Right lung (tissue), 5 donors: ENCODE measurements around the gene PCARE. TPM values are rescaled to one million over a fixed set of nuclear protein-coding genes. Genes with fewer than 3 reads are reported as not detected.

Experiments
- DNase-seq, 2 donors: peaks; one replicate each; pipeline ENCODE4 v3.0.0-alpha.2; 2013
- polyA plus RNA-seq, 5 donors: library from polyadenylated mRNA; unstranded; fragments of 120-200 nt; gene quantifications; one replicate each; pipeline versions ENCODE4 v1.2.1 to v1.2.3, GENCODE V29; 2013; ENCODE audit warnings: inconsistent platforms in 1 of 5, low replicate concordance in 1 of 5; ENCODE audit not compliant: insufficient read length in 5 of 5, insufficient read depth in 1 of 5

PCARE gene
- polyA plus RNA-seq, 5 donors, result 0.04 to 0.06 (median 0.05) TPM; not detected in 2

DNA sequence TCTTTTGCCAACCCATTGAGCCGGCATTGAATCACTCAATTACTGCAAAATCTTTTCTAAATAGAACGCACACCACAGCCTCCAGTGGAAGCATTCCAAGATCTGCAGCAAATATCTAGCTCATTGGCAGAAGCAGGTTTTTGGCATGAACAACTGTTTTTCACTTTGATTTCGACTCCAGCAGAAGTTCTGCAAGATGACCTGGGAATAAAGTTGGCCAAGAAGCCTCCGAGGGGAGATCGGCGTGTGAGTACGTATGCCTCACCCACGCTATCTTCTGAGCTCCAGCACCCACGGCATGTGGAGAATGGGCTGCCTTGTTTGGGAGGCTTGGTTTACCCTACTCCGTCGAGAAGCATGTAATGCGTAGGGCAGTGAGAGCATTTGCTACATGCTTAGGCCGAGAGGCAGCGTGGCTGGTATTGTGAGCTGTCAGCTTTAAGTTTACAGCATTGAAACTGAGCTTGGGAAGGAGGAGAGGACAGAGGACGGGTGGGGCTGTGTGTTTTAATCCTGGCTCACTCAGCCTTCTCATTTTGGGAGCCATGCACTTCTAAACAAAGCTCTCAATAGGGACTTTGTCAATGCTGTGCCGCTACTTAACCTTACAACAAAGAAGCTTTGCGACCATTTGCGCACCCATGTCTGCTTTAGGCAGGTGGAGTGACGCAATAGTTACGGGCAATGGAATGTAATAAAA lies 10.5 kb downstream of the PCARE start:
- DNase-seq, result peak; percentile 46 to 52

DNA sequence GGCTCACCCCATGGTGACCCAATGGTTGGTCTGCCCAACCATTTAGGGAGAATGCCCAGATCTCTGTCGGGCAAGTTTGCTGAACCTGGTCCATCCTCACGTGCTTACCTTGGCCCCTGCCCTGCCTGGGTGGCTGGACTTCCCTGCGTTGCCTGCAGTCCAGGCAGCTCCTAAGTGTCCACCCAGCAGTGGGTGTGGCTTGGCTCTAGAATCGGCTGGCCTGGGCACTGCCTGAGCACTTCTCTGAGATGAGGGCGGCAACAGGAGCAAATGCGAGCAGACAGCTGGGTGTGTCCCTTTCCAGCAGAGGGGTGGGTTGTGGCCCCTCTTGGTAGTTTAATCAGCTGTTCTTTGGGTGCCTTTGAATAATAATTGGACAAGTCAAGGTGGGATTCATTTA lies 11.3 kb downstream of the PCARE start:
- DNase-seq, result no peak

DNA sequence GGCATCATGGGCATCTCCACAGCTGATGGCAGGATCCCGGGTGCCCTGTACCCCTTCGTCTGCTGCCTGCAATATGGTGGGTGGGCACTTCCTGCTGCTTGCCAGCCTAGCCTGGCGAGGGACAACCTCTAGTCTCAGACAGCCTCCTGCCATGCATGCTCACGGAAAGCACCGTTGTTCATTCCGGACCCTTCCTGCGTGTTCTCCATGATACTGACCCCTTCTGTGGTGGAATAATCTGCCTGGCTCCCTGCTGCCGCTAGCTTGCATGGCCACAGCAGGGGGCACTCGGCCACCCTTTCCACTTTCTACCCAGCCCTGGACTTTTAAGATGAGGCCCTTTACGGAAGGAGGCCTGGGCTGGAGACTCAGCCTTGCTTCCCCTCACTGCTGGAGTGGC lies 12.0 kb downstream of the PCARE start:
- no peak for DNase-seq

DNA sequence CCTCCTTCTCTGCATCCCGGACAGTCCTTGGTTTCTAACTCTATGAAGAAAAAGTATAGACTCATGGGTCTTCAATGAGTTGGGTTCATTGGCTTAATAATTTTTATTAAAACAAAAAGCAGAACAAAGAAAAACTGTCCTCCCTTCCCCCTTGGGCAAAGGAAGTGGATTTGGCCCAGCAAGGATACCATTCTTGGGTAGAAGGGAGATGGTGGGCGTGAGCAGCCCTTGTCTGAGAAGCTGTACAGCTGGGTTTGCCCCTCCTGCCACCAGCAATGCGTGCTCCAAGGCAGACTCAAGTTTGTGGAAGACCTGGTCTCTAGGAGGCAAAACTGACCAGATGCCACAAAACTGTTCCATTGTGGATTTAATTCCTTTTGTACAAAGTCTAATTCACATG lies 12.7 kb downstream of the PCARE start:
- DNase-seq, result no peak

DNA sequence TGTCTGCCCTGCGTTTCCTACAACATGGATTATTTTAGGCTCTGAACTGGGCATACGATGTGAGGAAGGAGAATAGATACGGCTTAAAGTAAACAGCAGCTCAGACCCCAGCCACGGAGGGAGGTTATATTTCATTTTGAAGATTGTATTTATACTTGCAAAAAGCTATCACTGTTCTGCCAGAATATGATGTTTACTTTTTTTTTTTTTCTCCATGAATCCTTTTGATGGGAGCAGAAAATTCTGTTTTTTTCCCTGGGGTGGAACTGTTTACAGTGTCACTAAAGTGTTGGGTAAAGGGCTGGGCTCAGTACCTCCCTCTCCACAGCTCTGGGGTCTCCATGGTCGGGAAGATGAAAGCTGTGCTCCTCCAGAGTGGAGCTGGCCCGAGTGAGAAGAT lies 13.1 kb downstream of the PCARE start:
- DNase-seq, result no peak

DNA sequence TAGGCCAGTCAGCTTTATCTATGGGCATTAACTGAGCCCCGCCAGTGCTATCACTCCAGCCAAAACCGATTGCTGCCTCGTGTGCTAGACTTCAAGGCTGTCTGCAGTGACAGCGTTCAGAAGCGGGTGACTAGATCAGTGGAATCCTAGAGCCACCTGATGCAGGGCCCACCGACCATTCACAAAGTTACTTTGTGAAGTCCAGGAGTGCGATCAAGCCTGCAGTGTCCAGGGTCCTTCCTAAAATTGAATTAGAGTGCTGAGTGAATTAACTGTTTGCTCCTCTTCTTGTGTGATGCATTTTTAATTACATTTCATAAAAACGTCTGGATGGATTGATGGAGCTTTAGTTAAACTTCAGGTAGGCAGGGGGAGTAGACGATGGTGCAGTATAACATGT lies 13.9 kb downstream of the PCARE start:
- no peak for DNase-seq

DNA sequence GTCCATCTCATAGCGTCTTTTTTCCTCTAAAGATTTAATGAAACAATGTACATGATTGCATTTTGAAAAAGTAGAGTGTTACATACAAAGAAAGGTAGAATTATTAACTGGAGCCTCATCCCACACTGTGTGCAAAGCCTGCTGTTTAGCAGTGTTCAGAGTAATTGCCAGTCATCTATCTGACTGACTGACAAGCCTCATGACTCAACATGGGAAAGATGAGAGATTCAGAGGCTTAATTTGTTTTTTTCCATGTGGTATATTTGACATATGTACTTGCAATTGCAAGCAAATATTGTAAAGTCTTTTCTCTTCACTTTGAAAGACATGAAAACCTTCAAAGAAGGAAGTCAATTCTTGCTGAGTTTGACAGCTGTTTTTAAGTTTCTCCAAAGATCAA lies 14.7 kb downstream of the PCARE start:
- no peak for DNase-seq

DNA sequence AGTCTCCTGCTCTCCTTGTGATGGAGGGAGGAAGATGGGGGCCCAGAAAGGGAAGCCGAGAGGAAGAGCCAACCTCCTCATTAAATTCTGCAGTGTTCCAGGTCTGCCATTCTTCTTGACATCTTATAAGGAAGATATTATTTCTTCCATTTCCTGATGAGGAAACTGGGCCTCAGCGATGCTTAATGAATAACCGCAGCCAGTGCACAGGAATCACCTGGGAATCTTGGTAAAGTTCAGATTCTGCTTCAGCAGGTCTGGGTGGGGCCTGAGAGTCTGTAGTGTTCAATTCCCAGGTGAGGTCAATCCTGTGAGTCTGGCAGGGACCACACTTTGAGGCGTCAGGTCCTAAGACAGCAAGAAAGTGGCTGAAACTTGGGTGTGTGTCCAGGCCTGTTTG lies 17.3 kb downstream of the PCARE start:
- no peak for DNase-seq

DNA sequence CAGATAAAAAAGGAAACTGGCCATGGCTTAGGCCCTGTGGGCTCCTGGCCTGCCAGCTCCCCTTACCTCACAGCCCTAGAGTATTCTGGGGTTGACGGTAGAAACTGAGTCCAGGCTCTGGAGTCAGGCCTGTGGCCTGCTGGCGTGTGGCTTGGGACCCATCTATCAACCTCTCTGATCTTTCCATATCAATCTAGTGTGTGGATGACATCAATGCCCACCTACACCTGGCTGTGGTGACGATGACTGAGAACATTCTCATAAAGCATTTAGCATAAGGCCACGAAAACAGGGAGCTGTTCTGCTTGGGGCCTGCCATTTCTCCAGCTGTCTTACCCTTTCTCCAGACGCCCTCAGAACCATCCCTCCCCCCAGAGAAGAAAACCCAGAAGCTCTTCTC lies 17.9 kb downstream of the PCARE start:
- DNase-seq, result no peak

DNA sequence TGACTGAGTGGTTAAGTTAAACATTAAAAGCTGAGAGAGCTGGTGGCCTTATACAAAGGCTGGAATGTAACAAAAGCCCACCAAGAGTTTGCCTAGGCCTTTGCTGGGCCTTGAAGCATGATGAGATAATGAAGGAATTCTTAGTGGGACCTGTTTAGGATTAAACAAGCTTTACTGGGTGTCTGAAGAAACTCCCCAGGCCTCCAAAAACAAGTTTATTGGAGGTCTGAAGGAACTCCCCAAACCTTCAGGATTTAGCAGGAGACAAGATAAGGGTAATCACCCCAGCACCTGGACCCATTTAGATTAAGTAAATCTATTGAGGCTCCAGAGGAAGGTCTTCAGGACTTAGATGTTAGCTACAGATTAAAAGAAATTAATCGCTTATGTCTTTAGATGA lies 18.7 kb downstream of the PCARE start:
- no peak for DNase-seq

DNA sequence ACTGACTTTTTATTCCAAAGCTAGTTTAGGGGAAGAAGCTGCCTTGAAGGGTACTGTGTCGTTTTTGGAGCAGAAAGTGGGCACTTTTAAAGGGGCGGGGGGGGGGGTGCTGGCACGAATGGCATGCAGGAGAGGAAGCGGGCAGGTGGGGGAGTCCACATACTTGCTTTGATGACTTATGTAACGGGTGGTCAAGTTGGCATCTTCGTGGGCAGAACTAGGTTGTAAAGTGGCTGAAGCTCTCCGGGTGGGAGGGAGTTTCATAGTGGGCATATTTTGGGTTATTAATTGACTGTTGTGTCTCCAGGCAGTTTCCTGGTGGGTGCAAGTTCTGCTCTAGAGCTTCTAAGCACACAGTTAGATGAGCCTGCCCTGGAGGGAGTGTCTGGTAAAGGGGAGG lies 19.9 kb downstream of the PCARE start:
- no peak for DNase-seq

DNA sequence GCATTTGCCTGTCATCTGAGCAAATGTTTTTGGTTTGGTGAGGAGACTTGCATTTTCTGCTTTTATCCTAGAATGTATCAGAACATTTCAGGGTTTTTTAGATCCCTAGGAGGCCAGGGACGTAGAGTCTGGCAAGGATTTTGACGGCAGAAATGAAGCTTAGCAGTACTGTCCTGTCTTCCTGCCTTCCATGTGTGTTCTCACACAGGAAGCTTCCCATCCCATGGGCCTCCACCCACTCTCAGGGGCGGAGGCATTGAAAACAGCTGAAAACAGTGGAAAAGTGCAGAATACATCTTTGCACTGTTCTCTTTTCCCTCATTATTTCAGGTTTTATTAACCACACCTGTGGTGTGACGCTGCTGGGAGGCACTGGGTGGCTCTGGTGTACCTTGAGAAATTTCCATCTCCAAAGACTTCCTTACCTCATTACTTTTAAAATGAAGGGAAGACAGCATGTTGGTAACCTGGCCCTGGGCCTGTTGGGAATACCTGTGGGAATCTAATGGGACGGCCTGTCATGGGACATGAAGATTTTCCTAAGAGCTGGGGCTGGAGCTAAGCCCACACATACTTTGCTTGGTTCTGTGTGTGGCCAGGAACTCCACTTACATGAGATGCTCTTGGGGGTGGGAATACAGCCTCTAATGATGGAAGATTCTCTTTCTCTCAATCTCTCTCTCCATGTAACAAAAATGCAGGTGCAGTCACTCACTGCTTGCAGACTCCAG lies 20.5 kb downstream of the PCARE start:
- no peak for DNase-seq

DNA sequence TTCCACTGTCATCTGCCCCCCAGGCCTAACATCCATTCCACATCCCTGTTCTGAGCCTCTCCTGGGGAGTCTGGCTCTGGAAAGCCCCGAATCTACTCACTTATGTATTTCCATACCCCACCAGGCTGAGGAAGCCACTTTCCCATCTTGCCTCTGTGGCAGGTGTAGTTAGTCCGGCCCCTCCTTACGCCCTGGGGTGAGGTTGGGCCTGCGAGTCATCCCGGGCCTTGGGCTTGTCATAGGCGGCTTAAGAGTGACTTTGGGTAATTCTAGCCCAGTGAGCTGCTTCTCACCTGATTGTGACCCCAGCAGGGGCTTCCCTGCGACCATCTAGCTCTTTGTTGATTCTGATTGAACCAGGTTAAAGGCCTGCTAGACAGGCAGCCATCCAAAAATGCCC lies 21.1 kb downstream of the PCARE start:
- DNase-seq, result no peak

DNA sequence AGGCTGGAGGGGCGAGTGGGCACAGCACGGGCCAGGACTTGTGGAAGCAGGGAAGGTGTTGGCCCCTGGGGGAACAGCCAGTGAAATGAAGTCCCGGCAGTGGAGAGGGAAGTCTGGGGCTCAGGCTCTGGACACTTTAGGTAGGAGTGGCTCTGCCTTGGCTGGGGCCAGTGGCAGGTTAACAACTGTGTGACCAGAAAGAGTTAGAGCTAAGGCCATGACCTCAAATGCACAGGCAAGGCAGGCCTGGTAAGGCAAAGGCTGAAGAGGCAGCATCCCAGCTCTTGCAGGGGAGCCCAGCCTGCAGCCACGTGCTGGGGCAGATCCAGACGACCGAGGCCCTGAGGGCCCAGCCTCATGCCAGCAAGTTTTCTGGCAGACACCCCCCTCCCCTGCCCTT lies 21.5 kb downstream of the PCARE start:
- no peak for DNase-seq

DNA sequence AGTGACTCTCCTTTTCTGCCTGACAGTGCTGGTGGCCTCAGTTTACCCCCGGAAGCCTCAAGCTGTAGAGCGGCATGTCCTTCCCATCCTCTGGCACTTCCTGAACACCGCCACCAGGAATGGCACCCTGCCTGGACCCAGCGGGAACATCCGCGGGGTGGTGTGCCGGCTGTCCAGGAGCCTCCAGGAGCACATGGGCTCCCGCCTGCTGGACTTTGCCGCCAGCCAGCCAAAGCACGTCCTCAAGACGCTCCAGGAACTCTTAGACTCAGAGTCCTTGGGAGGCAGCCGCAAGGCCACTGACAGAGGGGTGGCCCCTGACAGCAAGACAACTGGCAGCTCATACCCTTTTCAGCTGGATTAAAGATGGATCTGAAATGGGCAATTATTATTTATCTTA lies 22.6 kb downstream of the PCARE start:
- DNase-seq, result no peak

DNA sequence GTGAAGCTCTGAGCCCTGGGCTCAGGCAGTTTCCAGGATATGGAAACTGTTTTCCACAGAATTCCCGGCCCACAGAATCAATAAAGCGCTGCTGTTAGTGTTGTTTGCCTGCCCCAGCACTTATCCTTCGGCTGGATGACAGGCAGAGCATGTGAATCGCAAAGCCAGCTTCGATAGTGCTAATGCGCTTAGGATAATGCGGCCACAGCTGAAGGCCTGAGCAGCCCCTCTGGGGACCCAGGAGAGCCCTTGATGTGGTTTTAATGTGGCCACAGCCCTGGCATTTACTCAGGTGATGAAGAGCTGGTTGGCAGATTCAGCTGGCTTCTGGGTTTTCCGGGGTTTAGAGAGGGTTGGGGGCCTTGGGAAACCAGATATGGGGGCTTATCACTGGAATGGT lies 23.7 kb downstream of the PCARE start:
- no peak for DNase-seq

DNA sequence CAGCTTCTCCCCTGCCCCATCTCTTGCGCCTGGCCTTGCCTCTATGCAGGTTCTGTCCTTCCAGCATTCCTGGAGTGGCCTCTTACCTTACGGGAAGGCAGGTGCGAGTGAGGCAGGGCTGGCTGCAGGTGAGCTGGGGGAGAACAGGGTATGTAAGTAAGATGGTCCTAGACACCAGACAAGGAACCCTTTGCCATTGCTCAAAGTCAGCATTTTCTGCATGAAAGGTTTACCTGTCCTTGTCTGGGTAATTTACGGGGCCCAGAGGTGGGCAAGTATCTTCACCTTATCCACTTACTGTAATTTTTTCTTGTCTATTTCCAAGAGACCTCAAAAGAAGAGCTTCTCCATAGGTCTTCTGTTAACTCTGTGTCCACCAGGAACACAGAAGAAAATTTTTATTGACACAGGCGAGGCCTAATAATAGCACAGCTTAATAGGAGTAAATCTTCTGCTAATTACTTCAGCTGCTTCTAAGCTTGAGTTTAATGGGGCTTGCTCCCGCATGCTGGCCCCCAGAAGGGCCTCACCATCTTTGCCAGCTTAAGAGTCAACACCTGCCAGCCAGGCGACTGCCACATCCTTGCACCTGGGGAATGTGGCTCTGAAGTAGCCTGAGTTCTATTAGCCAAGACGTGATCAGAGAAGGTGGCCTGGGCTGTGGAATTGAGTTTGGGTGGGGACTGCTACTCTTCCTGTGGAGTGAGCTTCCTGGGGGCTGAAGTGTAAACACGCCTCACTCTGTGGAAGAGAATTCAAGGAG lies 27.1 kb downstream of the PCARE start:
- DNase-seq, result no peak

DNA sequence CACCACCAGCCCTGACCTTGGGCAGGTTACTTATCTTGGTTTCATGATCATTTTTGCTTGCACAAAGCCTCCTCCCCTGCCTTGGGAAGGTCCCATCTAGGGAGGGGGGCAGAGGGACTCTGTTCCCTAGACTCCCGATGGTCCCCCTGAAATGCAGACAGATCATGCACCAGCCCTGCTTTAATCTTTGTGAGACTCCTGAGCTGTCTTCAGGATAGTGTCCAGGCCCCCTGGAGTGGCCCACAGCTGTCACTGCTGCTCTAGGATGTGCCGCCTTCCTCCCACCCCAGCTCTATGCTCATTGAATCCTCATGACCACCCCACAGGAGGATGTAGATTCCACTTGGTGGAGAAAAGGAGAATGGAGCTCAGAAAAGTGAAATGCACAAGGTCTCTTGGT lies 28.0 kb downstream of the PCARE start:
- DNase-seq, result no peak

DNA sequence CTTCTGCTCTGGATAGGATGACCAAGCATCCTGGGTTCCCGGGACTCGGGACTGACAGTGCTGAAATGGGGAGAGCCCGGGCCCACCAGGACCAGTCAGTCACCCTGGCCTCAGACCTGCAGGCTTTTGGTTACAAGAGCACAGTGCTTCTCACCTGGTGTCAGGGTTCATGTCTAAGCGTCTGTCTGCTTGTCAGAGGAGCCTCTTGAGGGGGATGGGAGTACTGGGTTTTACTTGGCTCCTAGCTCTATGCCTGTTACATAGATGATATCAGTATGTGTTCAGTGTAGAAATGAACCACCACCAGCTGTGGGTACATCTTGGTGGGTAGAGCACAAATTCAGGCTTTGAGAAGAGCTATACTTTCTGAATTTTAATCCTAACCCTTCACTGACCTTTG lies 29.9 kb downstream of the PCARE start:
- no peak for DNase-seq

DNA sequence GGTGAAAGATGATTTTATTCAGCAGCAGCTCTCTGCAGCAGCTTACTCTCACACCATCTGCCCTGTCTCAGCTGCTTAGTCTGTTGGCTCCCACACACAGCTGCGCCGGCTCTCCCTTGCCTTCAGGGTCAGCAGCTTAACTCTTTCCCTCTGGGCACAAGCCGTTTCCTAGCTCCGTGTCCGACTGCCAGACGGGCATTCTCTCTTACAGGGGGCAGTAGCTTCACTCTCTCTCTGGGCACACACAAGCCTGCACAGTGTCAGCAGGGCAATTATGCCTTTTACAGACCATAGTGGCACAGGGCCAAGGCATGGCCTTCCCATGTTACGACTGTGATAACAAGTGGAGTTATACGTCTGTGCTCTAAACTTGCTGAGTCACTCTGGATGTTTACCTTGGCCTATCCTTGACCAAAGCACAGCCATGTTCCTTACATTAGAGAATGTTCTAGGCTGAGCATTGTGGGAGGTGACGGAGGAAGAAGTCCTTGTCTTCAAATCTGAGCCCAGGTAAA lies 31.7 kb downstream of the PCARE start:
- DNase-seq, result peak; percentile 49 to 56

DNA sequence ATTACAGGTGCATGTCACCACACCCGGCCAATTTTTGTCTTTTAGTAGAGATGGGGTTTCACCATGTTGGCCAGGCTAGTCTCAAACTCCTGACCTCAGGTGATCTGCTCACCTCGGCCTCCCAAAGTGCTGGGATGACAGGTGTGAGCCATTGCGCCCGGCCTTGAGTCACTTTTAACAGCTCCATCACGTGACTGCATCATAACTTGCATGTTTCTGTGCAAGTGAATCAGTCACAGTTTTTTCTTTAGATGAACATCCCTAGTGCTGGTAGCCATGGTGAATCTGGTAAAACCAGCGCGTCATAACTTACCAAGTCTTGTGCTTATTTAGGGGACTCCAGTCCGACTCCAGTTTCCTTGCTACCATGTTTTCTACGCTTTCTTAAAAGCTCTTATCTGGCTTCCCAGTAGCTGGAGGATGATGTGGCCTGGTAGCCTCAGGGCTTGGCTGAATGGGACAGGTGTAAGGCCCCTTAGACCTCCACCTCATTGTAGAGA lies 33.1 kb downstream of the PCARE start:
- no peak for DNase-seq

DNA sequence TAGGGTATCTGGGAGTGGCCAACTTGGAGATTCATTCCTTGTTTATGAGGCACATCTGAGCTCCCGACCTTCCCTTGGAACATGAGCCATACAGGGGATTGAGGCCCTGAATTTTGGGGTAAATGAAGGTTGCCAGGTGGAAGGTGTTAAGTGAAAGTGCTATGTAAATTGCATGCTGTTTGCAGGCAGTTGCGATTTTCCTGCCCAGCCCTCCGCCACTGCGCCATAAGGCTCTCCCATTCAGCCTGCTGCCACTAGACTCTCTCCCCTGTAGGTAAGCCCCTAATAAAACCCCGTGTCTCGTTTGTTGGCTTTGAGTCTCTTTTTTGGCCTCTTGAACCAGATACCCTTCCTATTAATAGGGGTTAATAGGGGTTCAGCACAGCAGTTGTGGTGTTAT lies 33.8 kb downstream of the PCARE start:
- no peak for DNase-seq
